OCI-LY7 (cell line): ENCODE results near the gene NELFCD. TPM values are rescaled to one million over a fixed set of nuclear protein-coding genes. Genes with fewer than 3 reads are reported as not detected.

Experiments used
- BruUV-seq: library from RNA; stranded (reverse); fragments of 400-500 nt; replicated peaks from 2 replicates; lab custom pipeline; 2021; lab: Mats Ljungman, UMichigan
- CTCF ChIA-PET: fragments of 300-600 bp; sonication (Branson Sonifier 250); formaldehyde crosslinking; loops from one replicate; lab custom pipeline; 2022; ENCODE audit warnings: antibody characterized with exemption; ENCODE audit not compliant: unreplicated experiment; lab: Charles Lee
- POLR2A ChIA-PET: fragments of 300-600 bp; sonication (Branson Sonifier 250); formaldehyde crosslinking; loops from one replicate; lab custom pipeline; 2022; ENCODE audit warnings: antibody characterized with exemption; lab: Charles Lee
- DNase-seq: peaks from one replicate; pipeline ENCODE4 v3.0.0-alpha.2; 2015; ENCODE audit warnings: low spot score
- H2AFZ ChIP-seq: fragments of 200-600 bp; sonication (generic), shearing (Covaris generic); 2 replicates; pipeline ENCODE4 v1.6.1; 2014; ENCODE audit warnings: mild to moderate bottlenecking, antibody characterized with exemption, low read length, moderate library complexity
- H3K27ac ChIP-seq: fragments of 200-600 bp; sonication (generic); 2 replicates; pipeline ENCODE4 v1.5.1; 2014; ENCODE audit warnings: mixed run types, low read depth, mild to moderate bottlenecking, moderate library complexity, low read length, inconsistent platforms; ENCODE audit not compliant: poor library complexity, severe bottlenecking
- H3K36me3 ChIP-seq: fragments of 200-600 bp; sonication (generic); 2 replicates; pipeline ENCODE4 v1.6.1; 2014; ENCODE audit warnings: mild to moderate bottlenecking, antibody characterized with exemption, low read length, moderate library complexity, mixed read lengths; ENCODE audit not compliant: insufficient read depth
- H3K4me1 ChIP-seq: fragments of 200-600 bp; sonication (generic); 2 replicates; pipeline ENCODE4 v1.5.1; 2014; ENCODE audit warnings: mild to moderate bottlenecking, low read length; ENCODE audit not compliant: insufficient read depth, poor library complexity, severe bottlenecking
- H3K4me2 ChIP-seq: fragments of 200-600 bp; sonication (generic); 2 replicates; pipeline ENCODE4 v1.6.1; 2014; ENCODE audit warnings: mild to moderate bottlenecking, low read length
- H3K4me3 ChIP-seq: fragments of 200-600 bp; sonication (generic); 2 replicates; pipeline ENCODE4 v1.5.1; 2014; ENCODE audit warnings: mild to moderate bottlenecking, low read depth, low read length; ENCODE audit not compliant: poor library complexity, severe bottlenecking
- H3K79me2 ChIP-seq: fragments of 200-600 bp; sonication (generic); 2 replicates; pipeline ENCODE4 v1.6.1; 2016; ENCODE audit warnings: low read depth, mild to moderate bottlenecking, low read length, moderate library complexity, mixed read lengths; ENCODE audit not compliant: insufficient read depth
- H3K9me2 ChIP-seq: fragments of 200-600 bp; sonication (generic); 2 replicates; pipeline ENCODE4 v1.6.1; 2016; ENCODE audit warnings: mild to moderate bottlenecking, low read length, mixed read lengths; ENCODE audit not compliant: insufficient read depth
- H3K9me3 ChIP-seq: fragments of 200-600 bp; sonication (generic); 2 replicates; pipeline ENCODE4 v1.6.1; 2014; ENCODE audit warnings: mild to moderate bottlenecking, mixed run types, low read length, mixed read lengths
- H4K20me1 ChIP-seq: fragments of 200-600 bp; sonication (generic); 2 replicates; pipeline ENCODE4 v1.6.1; 2014; ENCODE audit warnings: mild to moderate bottlenecking, antibody characterized with exemption, low read length, moderate library complexity, mixed read lengths; ENCODE audit not compliant: insufficient read depth
- CTCF ChIP-seq: fragments of 200-600 bp; sonication (generic); conservative IDR thresholded peaks from 2 replicates; pipeline ENCODE4 v1.5.1; 2014; ENCODE audit warnings: mild to moderate bottlenecking, antibody characterized with exemption, low read length, moderate library complexity, mixed read lengths
- EZH2phosphoT487 ChIP-seq: fragments of 200-600 bp; sonication (generic); IDR thresholded peaks from 2 replicates; pipeline ENCODE4 v1.6.1; 2018; ENCODE audit warnings: low read depth, borderline replicate concordance, mild to moderate bottlenecking, mixed run types, antibody characterized with exemption, low read length, moderate library complexity, mixed read lengths
- intact Hi-C: fragments of 100-400 bp; cut with micrococcal nuclease; formaldehyde crosslinking; loops from one replicate; pipeline ENCODE4 v1.10.0; 2022; ENCODE audit not compliant: unreplicated experiment
- total RNA-seq, 2 experiments: library from RNA; depleted of rRNA in 1 of 2; stranded (reverse); fragments of >200 nt in 1 of 2; shearing (Covaris generic) in 1 of 2; gene quantifications; 2 replicates each; pipeline ENCODE4 v1.2.3, GENCODE V29; 2014 to 2022

Gene NELFCD
- total RNA-seq, 2 experiments from 2014 or later, result 90.7 to 143 TPM

- no peak for TF ChIP-seq CTCF
- TF ChIP-seq EZH2phosphoT487, result no peak
- BruUV-seq, result TSS peak; percentile 34
- Histone ChIP-seq H3K36me3 (peaks cover 99% of the 10 kb centered on the region), H3K9me3 (no peaks in the 10 kb centered on the region), H3K9me2 (no peaks in the 10 kb centered on the region), H3K79me2 (peaks cover 22% of the 10 kb centered on the region), H3K27ac (no peak overlapping the region), H3K4me1 (peaks cover 23% of the 10 kb centered on the region), H3K4me2 (no peak overlapping the region), H4K20me1 (peaks cover 9% of the 10 kb centered on the region; the same call in 1 of the 2 replicates), H2AFZ (no peak overlapping the region), H3K4me3 (no peak overlapping the region)
- CTCF ChIA-PET, result no interaction called here
- intact Hi-C loops, result no loop called here
- POLR2A ChIA-PET, result no interaction called here
- DNase-seq, result no peak
Observed at GRCh38 chr20:58989196-58989595, 8.1 kb downstream of the NELFCD start.

- Histone ChIP-seq H3K4me1 (peaks cover 11% of the 10 kb centered on the region), H3K9me2 (no peaks in the 10 kb centered on the region), H4K20me1 (peaks cover 5% of the 10 kb centered on the region; the same call in 1 of the 2 replicates), H3K79me2 (peaks cover 6% of the 10 kb centered on the region), H3K4me3 (no peak overlapping the region), H3K9me3 (no peaks in the 10 kb centered on the region), H3K4me2 (no peak overlapping the region), H2AFZ (no peak overlapping the region), H3K36me3 (peaks cover 100% of the 10 kb centered on the region), H3K27ac (no peak overlapping the region)
- TF ChIP-seq CTCF, result no peak
- TF ChIP-seq EZH2phosphoT487, result no peak
- BruUV-seq, result no TSS peak
- no peak for DNase-seq
- intact Hi-C loops, result no loop called here
- ChIA-PET POLR2A (no interaction called here), CTCF (no interaction called here)
Observed at GRCh38 chr20:58990651-58991445, 9.8 kb downstream of the NELFCD start.

GRCh38 chr20:58991715-58992114 lies 10.7 kb downstream of the NELFCD start:
- DNase-seq, result no peak

More at GRCh38 chr20:58991715-58992114, 10.7 kb downstream of the NELFCD start:
- Histone ChIP-seq H3K79me2 (no peaks in the 10 kb centered on the region), H3K4me2 (no peak overlapping the region), H3K9me2 (no peaks in the 10 kb centered on the region), H4K20me1 (peaks cover 7% of the 10 kb centered on the region; the same call in 1 of the 2 replicates), H3K9me3 (no peaks in the 10 kb centered on the region), H3K27ac (no peak overlapping the region), H3K4me3 (no peak overlapping the region), H2AFZ (no peak overlapping the region), H3K4me1 (peaks cover 11% of the 10 kb centered on the region), H3K36me3 (peaks cover 100% of the 10 kb centered on the region)
- ChIA-PET POLR2A (interaction anchor here (0.9 to 2.1 kb wide), 3 partner anchors 10 to 52 kb away, joined by 3 to 5 read pairs (median 3); no protein-coding TSS in a partner anchor), CTCF (interaction anchor here (0.6 kb wide), 1 partner anchor 17 kb away, joined by 3 read pairs; no protein-coding TSS in a partner anchor)
- no TSS peak for BruUV-seq
- intact Hi-C loops, result no loop called here
- TF ChIP-seq CTCF (no peak), EZH2phosphoT487 (no peak)
